C4-2B (cell line): ENCODE results near the gene ORC6.

Experiments
- ZFX ChIP-seq: fragments of 450-650 bp; IDR thresholded peaks from 2 replicates; pipeline ENCODE4 v1.6.1; 2017
- TF ChIP-seq, protein P1 (sequence below): fragments of 450-650 bp; conservative IDR thresholded peaks from 2 replicates; pipeline ENCODE4 v1.5.1; 2017; ENCODE audit warnings: mild to moderate bottlenecking

DNA sequence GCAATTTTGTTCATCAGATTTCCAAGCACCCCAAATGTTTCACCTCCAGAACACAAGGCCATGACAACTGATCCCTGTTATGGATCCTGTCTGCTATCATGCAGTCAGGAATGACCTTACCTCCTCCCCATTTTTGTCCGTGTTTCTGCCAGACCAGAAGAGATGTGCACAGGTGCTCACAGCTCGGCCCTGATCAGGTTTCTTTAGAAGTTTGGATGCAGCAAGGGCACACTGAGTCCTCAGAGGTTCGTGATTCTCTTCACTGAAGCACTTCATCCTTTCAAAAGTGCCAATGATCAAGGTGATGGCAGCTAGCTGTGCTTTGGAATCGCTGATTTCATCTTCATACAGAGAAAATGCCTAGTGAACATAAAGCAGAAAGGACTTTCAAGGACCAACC, 27.3 kb upstream of the ORC6 start:
- no peak for TF ChIP-seq ZFX
- TF ChIP-seq, protein P1, sequence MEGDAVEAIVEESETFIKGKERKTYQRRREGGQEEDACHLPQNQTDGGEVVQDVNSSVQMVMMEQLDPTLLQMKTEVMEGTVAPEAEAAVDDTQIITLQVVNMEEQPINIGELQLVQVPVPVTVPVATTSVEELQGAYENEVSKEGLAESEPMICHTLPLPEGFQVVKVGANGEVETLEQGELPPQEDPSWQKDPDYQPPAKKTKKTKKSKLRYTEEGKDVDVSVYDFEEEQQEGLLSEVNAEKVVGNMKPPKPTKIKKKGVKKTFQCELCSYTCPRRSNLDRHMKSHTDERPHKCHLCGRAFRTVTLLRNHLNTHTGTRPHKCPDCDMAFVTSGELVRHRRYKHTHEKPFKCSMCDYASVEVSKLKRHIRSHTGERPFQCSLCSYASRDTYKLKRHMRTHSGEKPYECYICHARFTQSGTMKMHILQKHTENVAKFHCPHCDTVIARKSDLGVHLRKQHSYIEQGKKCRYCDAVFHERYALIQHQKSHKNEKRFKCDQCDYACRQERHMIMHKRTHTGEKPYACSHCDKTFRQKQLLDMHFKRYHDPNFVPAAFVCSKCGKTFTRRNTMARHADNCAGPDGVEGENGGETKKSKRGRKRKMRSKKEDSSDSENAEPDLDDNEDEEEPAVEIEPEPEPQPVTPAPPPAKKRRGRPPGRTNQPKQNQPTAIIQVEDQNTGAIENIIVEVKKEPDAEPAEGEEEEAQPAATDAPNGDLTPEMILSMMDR: no peak
